Inflammatory macrophage (primary cell): ENCODE results near the gene NMS.
A peak's percentile ranks its signal among the peaks of the same experiment; 100 is the strongest.
"Not testable (repeated sequence)": the region's sequence is repeated elsewhere in the genome, so short reads cannot be mapped to it uniquely, and the experiment has no call there.

ENCODE experiments used
- DNase-seq, 2 donors: peaks; one replicate each; pipeline ENCODE4 v3.0.0-alpha.2; 2020 to 2022
- total RNA-seq, 18 experiments: gene quantifications; one replicate each; lab custom pipeline; 2026; ENCODE audit warnings: mixed read lengths in 6 of 18, inconsistent platforms in 2 of 18; lab: John Stamatoyannopoulos, UW

Gene NMS, protein sequence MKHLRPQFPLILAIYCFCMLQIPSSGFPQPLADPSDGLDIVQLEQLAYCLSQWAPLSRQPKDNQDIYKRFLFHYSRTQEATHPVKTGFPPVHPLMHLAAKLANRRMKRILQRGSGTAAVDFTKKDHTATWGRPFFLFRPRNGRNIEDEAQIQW
- total RNA-seq, result 0 to 0.07 (median 0) reads per million in 18 experiments

DNA sequence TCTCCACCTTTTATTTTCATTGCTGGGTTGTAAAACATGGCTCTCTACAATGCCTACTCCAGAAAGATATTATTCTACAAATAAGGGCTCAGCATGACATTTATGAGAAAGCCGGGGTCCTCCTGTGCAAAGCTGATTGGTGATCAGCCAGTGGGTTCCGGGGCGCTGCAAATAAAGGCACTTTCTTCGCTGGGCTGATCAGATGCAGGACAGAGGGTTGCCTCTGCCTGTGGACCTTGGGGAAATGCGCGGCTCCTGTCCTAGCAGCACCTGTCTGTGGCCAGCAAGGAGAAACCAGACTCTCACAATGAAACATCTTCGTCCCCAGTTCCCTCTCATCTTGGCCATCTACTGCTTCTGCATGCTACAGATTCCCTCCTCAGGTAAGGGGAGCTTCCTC, at the start of gene NMS:
NMS (plus strand) TSS at position 301 of the 400 bp plus-strand sequence; CDS start at position 308, 7 bp downstream.
- DNase-seq, result no peak

- DNase-seq, result peak; percentile 22 to 51
Measured at GRCh38 chr2:100422320-100423055, 47.8 kb upstream of the NMS start.

GRCh38 chr2:100423631-100424030, 46.7 kb upstream of the NMS start:
- no peak for DNase-seq

- no peak for DNase-seq
Measured at GRCh38 chr2:100424277-100424875, 45.9 kb upstream of the NMS start.

- DNase-seq, result no peak
Measured at GRCh38 chr2:100425107-100425506, 45.2 kb upstream of the NMS start.

GRCh38 chr2:100425573-100426383, 44.5 kb upstream of the NMS start:
- DNase-seq, result peak; percentile 53 to 80

DNA sequence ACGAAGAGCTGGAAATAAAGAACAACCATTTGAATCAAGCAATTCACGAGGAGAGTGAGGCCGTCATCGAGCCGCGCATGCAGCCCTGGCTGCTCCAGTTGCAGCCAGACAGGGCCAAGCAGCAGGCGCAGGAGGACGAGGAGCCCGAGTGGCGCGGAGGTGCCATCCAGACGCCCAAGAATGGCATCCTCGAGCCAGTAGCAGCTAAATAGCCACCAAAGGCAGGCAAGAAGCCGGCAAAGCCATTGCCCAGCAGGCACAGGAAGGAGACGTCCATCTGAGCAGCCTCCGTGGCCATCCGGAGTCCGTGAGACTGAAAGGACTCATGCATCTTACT, 43.9 kb upstream of the NMS start:
- DNase-seq, result no peak

DNA sequence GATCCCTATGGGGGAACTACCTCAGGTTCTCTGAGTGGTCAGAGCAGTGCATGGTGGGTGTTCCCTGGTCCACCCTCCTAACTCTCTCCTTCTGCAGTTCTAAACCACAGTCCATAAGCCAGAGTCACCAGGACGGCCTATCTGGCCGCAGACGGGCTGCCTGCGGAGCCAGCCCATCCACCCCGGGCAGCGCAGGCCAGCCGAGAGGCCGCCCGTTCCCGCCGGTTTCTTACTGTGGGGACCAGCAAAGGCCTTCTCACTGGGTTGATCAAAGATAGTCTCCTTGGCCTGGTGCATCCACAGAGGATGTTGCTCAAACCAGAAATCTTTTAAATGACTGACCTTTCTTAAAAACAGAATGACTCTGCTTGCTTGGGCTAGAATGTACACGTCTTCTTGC, 43.2 kb upstream of the NMS start:
- DNase-seq, result no peak

GRCh38 chr2:100427627-100428258, 42.5 kb upstream of the NMS start:
- peak; percentile 72 to 78 for DNase-seq

- peak in 1 of 2 donors; percentile 11 for DNase-seq
Measured at GRCh38 chr2:100429726-100430125, 40.6 kb upstream of the NMS start.

- no peak for DNase-seq
Measured at GRCh38 chr2:100437751-100438150, 32.5 kb upstream of the NMS start.

GRCh38 chr2:100446696-100447095, 23.6 kb upstream of the NMS start:
- no peak for DNase-seq

- DNase-seq, result peak; percentile 26 to 64
Measured at GRCh38 chr2:100451092-100451491, 19.2 kb upstream of the NMS start.

DNA sequence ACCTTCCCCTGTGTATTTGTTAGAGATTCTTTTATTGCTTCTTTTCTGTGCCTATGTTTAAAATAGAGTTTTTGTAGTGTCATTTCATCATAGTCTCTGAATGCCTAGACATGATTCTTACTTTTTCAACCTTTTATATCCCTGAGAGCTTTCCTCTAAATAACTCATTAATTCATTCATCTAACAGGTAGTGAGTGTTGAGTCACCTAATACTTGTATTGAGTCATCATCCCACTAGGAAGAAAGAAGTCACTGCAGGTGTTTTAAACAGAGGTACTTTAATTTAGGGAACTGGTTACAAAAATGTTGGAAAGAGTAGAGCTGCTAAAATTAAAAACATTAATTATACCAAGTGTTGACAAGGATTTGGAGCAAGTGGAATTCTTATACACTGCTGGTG, 18.5 kb upstream of the NMS start:
- DNase-seq, result no peak

DNA sequence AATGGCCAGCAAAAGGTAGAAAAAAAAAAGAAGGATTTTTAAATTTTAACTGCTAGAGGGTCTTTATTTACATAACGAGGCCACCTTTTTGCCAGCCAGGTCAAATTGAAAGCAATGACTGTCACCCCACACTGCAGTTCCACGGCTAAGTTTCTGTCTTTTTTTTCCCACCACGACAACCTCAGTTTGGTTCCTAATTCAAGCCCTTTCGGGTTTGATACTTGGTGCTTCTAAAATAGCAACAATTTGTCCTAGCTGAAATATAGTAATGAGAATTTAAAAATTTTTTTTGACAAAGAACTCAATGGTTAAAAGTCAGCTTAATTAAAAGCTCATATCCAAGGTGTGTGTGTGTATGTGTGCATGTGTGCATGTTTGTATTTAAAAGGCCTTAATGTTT, 16.4 kb upstream of the NMS start:
- DNase-seq, result no peak

DNA sequence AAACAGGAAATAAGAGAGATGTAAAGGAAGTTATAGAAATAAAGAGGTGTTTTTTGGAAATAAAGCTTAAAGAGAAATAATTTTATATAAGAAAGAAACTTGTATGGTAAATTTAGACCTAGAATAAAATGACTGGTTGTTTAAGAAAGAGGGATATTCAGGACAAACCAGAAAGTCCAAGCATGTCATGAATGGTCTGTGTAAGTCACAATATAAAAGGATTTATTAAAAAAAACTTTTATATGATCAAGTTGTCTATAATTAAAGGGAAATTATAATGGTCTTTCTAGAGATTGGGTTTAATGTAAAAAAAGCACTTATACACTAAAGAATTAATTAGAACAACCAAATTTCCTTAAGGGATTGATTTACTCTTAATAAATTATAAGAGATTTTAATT, 13.9 kb upstream of the NMS start:
- DNase-seq, result not testable (repeated sequence)

DNA sequence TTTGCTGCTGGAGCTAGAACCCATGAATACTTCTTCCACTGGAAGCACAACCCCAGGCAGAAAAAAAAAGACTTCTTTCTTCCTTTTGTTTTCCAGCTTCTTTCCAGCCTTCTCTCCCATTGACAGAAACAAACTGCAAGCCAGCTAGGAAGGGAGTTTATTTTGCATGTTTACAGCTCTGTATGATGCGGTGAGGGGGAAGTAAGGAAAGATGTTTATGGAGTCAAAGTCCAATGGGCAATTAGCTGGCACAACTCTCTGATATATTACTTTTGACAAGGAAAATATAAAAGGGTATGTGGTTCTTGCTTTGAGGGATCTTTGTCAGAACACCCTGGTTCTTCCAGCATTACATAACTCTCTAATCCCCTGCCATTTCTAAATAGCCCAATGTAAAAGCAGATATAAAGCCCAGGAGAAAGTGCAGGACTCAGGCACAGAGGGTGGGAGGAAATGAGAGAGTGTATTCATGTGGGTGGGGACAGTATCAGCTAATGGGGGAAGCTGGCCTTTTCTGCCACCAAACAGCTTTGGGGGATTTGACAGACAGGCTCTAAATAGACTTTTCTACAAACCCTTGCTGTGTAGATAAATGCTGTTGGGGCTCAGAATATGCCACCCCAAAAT, 9.3 kb upstream of the NMS start:
- DNase-seq, result peak in 1 of 2 donors; percentile 8

- DNase-seq, result no peak
Measured at GRCh38 chr2:100470898-100471514, 724 bp downstream of the NMS start.

DNA sequence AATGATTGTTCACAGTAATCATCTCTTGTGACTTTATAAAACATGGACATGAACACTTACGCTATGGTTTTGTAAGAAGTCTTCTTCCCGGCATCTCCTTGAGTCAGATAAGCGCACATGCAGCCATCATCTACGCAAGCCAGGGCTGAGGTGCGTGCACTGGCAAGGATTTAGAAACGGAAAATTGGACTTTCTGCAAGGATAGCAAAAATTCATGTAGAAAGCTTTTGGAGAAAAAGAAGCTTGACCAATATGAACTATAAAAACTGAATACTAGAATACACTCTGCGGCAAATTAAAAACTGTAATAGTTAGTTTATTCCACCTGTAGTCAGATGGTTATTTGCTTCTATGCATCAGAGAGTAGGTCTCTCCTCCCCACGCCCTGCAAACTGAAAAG, 6.3 kb downstream of the NMS start:
- no peak for DNase-seq

- DNase-seq, result peak; percentile 2 to 13
Measured at GRCh38 chr2:100482741-100483140, 12.5 kb downstream of the NMS start.

DNA sequence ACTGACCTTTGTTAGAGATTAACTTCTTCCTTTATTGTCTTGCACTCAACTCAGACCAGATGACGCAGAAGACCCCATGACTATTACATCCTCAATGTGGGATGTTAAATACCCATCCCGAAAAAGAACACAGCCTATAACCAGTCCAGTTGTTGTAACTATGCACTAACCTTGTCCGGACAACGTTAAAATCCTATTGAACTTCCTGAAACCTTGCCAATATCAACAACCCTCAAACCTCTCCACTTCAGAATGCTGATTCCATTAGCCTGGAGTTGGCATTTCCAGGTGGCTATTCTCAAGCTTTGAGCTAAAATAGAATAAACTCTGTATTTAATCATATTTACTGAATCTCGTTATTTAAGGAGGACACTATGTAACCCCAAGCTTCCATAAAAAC, 13.6 kb downstream of the NMS start:
- no peak for DNase-seq

- DNase-seq, result no peak
Measured at GRCh38 chr2:100484390-100484789, 14.1 kb downstream of the NMS start.
